Right lobe of liver (tissue), 4 donors: Measurements from ENCODE around the gene RAB12.
"Not testable (repeated sequence)": the region's sequence is repeated elsewhere in the genome, so short reads cannot be mapped to it uniquely, and the experiment has no call there.

Source experiments
- POLR2A ChIP-seq: fragments of 450-650 bp; IDR thresholded peaks from one replicate; pipeline ENCODE4 v1.6.1; 2017; ENCODE audit warnings: antibody characterized with exemption, mild to moderate bottlenecking
- TF ChIP-seq, protein P1 (sequence below), 4 donors: fragments of 200-600 bp in 3 of 4; fragments of 450-650 bp in 1 of 4; IDR thresholded peaks; one replicate each; pipeline versions ENCODE4 v1.5.1 to v1.8.0; 2016 to 2022; ENCODE audit warnings: antibody characterized with exemption in 4 of 4, mild to moderate bottlenecking in 2 of 4
- donor health status: DM: no; HTN: no; CAD: no.
- donor health status: DM: no; HTN: no; CAD: no.
- donor health status: DM: no; HTN: yes; CAD: no.

DNA sequence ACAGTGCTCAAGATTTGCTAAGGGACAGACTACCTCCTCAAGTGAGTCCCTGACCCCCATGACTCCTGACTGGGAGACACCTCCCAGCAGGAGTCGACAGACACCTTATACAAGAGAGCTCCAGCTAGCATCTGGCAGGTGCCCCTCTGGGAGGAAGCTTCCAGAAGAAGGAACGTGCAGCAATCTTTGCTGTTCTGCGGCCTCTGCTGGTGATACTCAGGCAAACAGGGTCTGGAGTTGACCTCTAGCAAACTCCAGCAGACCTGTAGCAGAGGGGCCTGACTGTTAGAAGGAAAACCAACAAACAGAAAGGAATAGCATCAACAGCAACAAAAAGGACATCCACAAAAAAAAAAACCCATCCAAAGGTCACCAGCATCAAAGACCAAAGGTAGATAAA is 38.1 kb downstream of the RAB12 start:
- TF ChIP-seq, protein P1, sequence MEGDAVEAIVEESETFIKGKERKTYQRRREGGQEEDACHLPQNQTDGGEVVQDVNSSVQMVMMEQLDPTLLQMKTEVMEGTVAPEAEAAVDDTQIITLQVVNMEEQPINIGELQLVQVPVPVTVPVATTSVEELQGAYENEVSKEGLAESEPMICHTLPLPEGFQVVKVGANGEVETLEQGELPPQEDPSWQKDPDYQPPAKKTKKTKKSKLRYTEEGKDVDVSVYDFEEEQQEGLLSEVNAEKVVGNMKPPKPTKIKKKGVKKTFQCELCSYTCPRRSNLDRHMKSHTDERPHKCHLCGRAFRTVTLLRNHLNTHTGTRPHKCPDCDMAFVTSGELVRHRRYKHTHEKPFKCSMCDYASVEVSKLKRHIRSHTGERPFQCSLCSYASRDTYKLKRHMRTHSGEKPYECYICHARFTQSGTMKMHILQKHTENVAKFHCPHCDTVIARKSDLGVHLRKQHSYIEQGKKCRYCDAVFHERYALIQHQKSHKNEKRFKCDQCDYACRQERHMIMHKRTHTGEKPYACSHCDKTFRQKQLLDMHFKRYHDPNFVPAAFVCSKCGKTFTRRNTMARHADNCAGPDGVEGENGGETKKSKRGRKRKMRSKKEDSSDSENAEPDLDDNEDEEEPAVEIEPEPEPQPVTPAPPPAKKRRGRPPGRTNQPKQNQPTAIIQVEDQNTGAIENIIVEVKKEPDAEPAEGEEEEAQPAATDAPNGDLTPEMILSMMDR (IDR thresholded peaks at IDR 0.05), result not testable (repeated sequence)
- TF ChIP-seq POLR2A, result not testable (repeated sequence)
